ENCODE results near the gene MYO15B. TPM values are rescaled to one million over a fixed set of nuclear protein-coding genes. Genes with fewer than 3 reads are reported as not detected.

Gene MYO15B
- total RNA-seq, 1 experiment from 2014 or later = 26.5 TPM

DNA sequence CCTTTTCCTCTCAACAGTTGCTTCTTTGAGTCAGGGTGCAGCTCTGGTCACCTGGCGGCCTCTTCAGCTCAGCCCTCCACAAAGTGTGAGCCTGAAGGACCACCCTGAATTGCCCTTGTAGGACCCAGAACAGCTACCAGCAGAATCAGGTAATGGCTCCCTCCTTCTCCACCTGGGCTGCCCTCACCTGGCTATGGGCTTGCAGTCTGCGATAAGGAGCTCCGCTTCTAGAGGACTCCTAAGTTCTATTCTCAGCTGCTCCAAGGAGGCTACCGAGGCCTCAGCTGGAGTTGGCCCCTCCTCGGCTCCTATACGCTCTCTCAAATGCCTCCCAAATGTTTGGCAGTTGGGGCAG, 59.0 kb downstream of the MYO15B start:
- no peaks in the 10 kb centered on the region for H3K9me3 ChIP-seq (ENCODE audit: control insufficient read depth, insufficient read depth, low read depth, low read length)
- no peaks in the 10 kb centered on the region for H3K36me3 ChIP-seq (ENCODE audit: control insufficient read depth, insufficient read depth, low read length)
- no TSS peak for BruUV-seq (replicated peaks)
- H3K27ac ChIP-seq (ENCODE audit: low read length) = no peak overlapping the region
- ChIA-PET POLR2A (no interaction called here), CTCF (interaction anchor here (2.6 kb wide), 1 partner anchor 13 kb away, joined by 15 read pairs; the partner anchor contains the start of gene SMIM5)
- H3K4me3 ChIP-seq (ENCODE audit: low read depth in 2 of 2, low read length in 2 of 2) = no peak overlapping the region
- no peaks in the 10 kb centered on the region for H3K27me3 ChIP-seq (ENCODE audit: control insufficient read depth, insufficient read depth, low read length)
- H3K4me1 ChIP-seq (ENCODE audit: control insufficient read depth, insufficient read depth, low read length) = peaks cover 5% of the 10 kb centered on the region
- intact Hi-C loops (cut with micrococcal nuclease; ENCODE audit: unreplicated experiment) (no loop called here), in situ Hi-C loops (cut with HindIII; ENCODE audit: low pct_unique_long_range_greater_than_20kb, low sequenced_read_pairs) (no loop called here)
- ATAC-seq = no peak
- TF ChIP-seq, protein P1, sequence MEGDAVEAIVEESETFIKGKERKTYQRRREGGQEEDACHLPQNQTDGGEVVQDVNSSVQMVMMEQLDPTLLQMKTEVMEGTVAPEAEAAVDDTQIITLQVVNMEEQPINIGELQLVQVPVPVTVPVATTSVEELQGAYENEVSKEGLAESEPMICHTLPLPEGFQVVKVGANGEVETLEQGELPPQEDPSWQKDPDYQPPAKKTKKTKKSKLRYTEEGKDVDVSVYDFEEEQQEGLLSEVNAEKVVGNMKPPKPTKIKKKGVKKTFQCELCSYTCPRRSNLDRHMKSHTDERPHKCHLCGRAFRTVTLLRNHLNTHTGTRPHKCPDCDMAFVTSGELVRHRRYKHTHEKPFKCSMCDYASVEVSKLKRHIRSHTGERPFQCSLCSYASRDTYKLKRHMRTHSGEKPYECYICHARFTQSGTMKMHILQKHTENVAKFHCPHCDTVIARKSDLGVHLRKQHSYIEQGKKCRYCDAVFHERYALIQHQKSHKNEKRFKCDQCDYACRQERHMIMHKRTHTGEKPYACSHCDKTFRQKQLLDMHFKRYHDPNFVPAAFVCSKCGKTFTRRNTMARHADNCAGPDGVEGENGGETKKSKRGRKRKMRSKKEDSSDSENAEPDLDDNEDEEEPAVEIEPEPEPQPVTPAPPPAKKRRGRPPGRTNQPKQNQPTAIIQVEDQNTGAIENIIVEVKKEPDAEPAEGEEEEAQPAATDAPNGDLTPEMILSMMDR (IDR thresholded peaks at IDR 0.05) = no peak
- TF ChIP-seq TCF7L2 (IDR thresholded peaks at IDR 0.05; ENCODE audit: low read depth, low read length) (no peak), POLR2AphosphoS5 (IDR thresholded peaks at IDR 0.05; ENCODE audit: low read depth, low read length) (no peak), SIN3A (IDR thresholded peaks at IDR 0.05; ENCODE audit: borderline replicate concordance, insufficient read depth, low read depth, low read length) (no peak)
- TF ChIP-seq, protein P2, sequence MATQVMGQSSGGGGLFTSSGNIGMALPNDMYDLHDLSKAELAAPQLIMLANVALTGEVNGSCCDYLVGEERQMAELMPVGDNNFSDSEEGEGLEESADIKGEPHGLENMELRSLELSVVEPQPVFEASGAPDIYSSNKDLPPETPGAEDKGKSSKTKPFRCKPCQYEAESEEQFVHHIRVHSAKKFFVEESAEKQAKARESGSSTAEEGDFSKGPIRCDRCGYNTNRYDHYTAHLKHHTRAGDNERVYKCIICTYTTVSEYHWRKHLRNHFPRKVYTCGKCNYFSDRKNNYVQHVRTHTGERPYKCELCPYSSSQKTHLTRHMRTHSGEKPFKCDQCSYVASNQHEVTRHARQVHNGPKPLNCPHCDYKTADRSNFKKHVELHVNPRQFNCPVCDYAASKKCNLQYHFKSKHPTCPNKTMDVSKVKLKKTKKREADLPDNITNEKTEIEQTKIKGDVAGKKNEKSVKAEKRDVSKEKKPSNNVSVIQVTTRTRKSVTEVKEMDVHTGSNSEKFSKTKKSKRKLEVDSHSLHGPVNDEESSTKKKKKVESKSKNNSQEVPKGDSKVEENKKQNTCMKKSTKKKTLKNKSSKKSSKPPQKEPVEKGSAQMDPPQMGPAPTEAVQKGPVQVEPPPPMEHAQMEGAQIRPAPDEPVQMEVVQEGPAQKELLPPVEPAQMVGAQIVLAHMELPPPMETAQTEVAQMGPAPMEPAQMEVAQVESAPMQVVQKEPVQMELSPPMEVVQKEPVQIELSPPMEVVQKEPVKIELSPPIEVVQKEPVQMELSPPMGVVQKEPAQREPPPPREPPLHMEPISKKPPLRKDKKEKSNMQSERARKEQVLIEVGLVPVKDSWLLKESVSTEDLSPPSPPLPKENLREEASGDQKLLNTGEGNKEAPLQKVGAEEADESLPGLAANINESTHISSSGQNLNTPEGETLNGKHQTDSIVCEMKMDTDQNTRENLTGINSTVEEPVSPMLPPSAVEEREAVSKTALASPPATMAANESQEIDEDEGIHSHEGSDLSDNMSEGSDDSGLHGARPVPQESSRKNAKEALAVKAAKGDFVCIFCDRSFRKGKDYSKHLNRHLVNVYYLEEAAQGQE (IDR thresholded peaks at IDR 0.05; ENCODE audit: insufficient read depth in 1 of 2, low read depth in 2 of 2, low read length in 1 of 2) = no peak
- no peak for DNase-seq (ENCODE audit: low read depth, low spot score)

DNA sequence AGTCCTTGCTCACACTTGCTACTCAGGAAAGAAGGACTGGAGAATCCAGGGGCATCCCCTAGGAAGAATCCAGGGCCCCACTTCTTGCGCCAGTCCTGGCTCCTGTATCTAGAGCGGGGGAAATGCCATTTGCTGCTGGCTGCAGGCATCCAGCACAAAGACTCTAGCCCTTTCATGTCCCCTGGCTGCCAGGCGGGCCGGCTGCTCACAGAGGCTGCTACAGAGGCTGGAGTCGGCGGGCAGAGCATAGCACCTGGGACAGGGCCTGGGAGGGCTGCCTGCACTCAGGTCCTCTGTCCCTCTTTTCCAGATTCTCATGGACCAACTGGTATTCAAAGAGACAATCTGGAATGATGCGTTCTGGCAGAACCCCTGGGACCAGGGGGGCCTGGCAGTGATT, 59.5 kb downstream of the MYO15B start:
- ATAC-seq (no peak), DNase-seq (ENCODE audit: low read depth, low spot score) (no peak)
- Histone ChIP-seq H3K9me3 (ENCODE audit: control insufficient read depth, insufficient read depth, low read depth, low read length) (no peaks in the 10 kb centered on the region), H3K27ac (ENCODE audit: low read length) (no peak overlapping the region), H3K27me3 (ENCODE audit: control insufficient read depth, insufficient read depth, low read length) (no peaks in the 10 kb centered on the region), H3K36me3 (ENCODE audit: control insufficient read depth, insufficient read depth, low read length) (no peaks in the 10 kb centered on the region), H3K4me3 (ENCODE audit: low read depth in 2 of 2, low read length in 2 of 2) (no peak overlapping the region), H3K4me1 (ENCODE audit: control insufficient read depth, insufficient read depth, low read length) (peaks cover 5% of the 10 kb centered on the region)
- in situ Hi-C loops (cut with HindIII; ENCODE audit: low pct_unique_long_range_greater_than_20kb, low sequenced_read_pairs) (no loop called here), intact Hi-C loops (cut with micrococcal nuclease; ENCODE audit: unreplicated experiment) (no loop called here)
- ChIA-PET CTCF (interaction anchor here (2.6 kb wide), 1 partner anchor 14 kb away, joined by 15 read pairs; the partner anchor contains the start of gene SMIM5), POLR2A (no interaction called here)
- no TSS peak for BruUV-seq (replicated peaks)
- TF ChIP-seq, protein P2 (IDR thresholded peaks at IDR 0.05; ENCODE audit: insufficient read depth in 1 of 2, low read depth in 2 of 2, low read length in 1 of 2) = no peak
- TF ChIP-seq, protein P1 (IDR thresholded peaks at IDR 0.05) = no peak
- TF ChIP-seq POLR2AphosphoS5 (IDR thresholded peaks at IDR 0.05; ENCODE audit: low read depth, low read length) (no peak), SIN3A (IDR thresholded peaks at IDR 0.05; ENCODE audit: borderline replicate concordance, insufficient read depth, low read depth, low read length) (no peak), TCF7L2 (IDR thresholded peaks at IDR 0.05; ENCODE audit: low read depth, low read length) (no peak)

Measured in Panc1 (cell line).